Measurements from ENCODE around the gene FSTL1. TPM values are rescaled to one million over a fixed set of nuclear protein-coding genes. Genes with fewer than 3 reads are reported as not detected.
A peak's percentile ranks its signal among the peaks of the same experiment; 100 is the strongest.

FSTL1 gene
- total RNA-seq, 1 donor, result 2,074 TPM

DNA sequence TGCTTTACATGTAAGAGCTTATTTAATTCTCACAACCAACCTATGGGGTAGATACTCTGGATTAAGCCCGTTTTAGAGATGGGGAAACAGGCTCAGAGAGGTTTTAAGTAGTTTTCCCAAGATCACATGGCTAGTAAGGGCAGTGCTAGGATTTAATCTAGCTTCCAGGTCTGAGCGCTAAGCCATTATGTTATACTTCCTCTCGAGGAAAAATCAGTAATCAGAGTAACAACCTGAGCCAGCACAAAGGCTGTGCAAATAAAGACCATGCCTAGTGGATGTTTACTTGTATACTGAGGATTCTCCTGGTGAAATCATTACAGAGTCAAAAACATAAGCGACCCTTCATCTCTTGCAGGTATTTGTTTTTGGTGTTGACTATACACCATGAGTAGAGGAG, 9.0 kb downstream of the FSTL1 start:
- Histone ChIP-seq H3K4me2 (ENCODE audit: insufficient read depth, low read length) (no peak overlapping the region), H3K27ac (ENCODE audit: low read depth, low read length) (peak overlapping the region; percentile 87), H2AFZ (ENCODE audit: low read length) (no peak overlapping the region), H3K4me3 (ENCODE audit: insufficient read depth, low read length) (no peak overlapping the region), H3K36me3 (ENCODE audit: insufficient read depth, low read length) (peaks cover 88% of the 10 kb centered on the region), H4K20me1 (ENCODE audit: insufficient read depth, low read length) (peaks cover 88% of the 10 kb centered on the region), H3K4me1 (ENCODE audit: insufficient read depth, low read length) (peaks cover 90% of the 10 kb centered on the region), H3K27me3 (ENCODE audit: insufficient read depth, low read length) (no peaks in the 10 kb centered on the region), H3K9me3 (ENCODE audit: low read depth, low read length) (no peaks in the 10 kb centered on the region), H3K79me2 (ENCODE audit: insufficient read depth, low read length) (peaks cover 99% of the 10 kb centered on the region)
- TF ChIP-seq CTCF (IDR thresholded peaks at IDR 0.05; ENCODE audit: extremely low read depth, low read depth, low read length), result no peak
- no peak for DNase-seq (ENCODE audit: insufficient read length, low spot score, missing footprints)

- peaks cover 86% of the 10 kb centered on the region for H4K20me1 ChIP-seq (ENCODE audit: insufficient read depth, low read length)
- no peak for DNase-seq (ENCODE audit: insufficient read length, low spot score, missing footprints)
- H3K9me3 ChIP-seq (ENCODE audit: low read depth, low read length), result no peaks in the 10 kb centered on the region
- peaks cover 90% of the 10 kb centered on the region for H3K4me1 ChIP-seq (ENCODE audit: insufficient read depth, low read length)
- peak overlapping the region; percentile 21 for H3K4me2 ChIP-seq (ENCODE audit: insufficient read depth, low read length)
- H3K36me3 ChIP-seq (ENCODE audit: insufficient read depth, low read length), result peaks cover 80% of the 10 kb centered on the region
- no peak for TF ChIP-seq CTCF (IDR thresholded peaks at IDR 0.05; ENCODE audit: extremely low read depth, low read depth, low read length)
- no peaks in the 10 kb centered on the region for H3K27me3 ChIP-seq (ENCODE audit: insufficient read depth, low read length)
- H2AFZ ChIP-seq (ENCODE audit: low read length), result no peak overlapping the region
- H3K27ac ChIP-seq (ENCODE audit: low read depth, low read length), result peak overlapping the region; percentile 87
- no peak overlapping the region for H3K4me3 ChIP-seq (ENCODE audit: insufficient read depth, low read length)
- H3K79me2 ChIP-seq (ENCODE audit: insufficient read depth, low read length), result peaks cover 99% of the 10 kb centered on the region
These were observed 10.0 kb downstream of the FSTL1 start for GRCh38 chr3:120440762-120441161.

DNA sequence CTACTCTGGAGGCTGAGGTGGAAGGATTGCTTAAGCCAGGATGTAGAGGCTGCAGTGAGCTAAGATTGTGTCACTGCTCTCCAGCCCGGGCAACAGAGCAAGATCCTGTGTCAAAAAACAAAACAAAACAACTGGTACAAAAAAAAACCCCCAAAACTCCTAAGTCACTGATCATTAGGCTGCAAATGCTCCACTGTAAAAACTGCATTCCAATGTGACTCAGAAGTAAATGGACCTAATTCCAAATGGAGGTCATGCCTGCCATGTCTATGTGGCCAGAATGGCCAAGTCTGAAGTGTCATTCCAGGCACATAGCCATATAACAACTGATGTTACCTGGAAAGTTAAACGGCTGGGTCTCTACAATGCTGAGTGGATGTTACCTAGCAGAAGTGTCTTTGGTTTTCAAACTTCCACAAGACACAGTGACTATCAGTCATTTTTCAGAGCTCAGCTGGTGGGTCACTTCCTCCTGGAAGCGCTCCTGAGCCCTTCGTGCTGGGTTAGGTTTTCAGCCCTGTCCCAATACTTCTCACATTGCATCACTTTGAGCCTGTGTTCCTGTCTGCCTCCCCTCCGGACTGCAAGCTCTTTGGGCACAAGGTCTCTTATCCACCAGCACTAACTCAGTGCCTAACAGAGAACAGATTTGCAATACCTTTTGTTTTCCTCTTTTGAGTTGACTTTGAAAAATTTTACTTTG, 10.6 kb downstream of the FSTL1 start:
- Histone ChIP-seq H4K20me1 (ENCODE audit: insufficient read depth, low read length) (peaks cover 85% of the 10 kb centered on the region), H3K9me3 (ENCODE audit: low read depth, low read length) (no peaks in the 10 kb centered on the region), H3K79me2 (ENCODE audit: insufficient read depth, low read length) (peaks cover 99% of the 10 kb centered on the region), H3K4me1 (ENCODE audit: insufficient read depth, low read length) (peaks cover 90% of the 10 kb centered on the region), H3K4me2 (ENCODE audit: insufficient read depth, low read length) (peak overlapping the region; percentile 47), H3K36me3 (ENCODE audit: insufficient read depth, low read length) (peaks cover 74% of the 10 kb centered on the region), H3K27ac (ENCODE audit: low read depth, low read length) (peak overlapping the region; percentile 87), H3K27me3 (ENCODE audit: insufficient read depth, low read length) (no peaks in the 10 kb centered on the region), H3K4me3 (ENCODE audit: insufficient read depth, low read length) (no peak overlapping the region), H2AFZ (ENCODE audit: low read length) (no peak overlapping the region)
- no peak for TF ChIP-seq CTCF (IDR thresholded peaks at IDR 0.05; ENCODE audit: extremely low read depth, low read depth, low read length)
- no peak for DNase-seq (ENCODE audit: insufficient read length, low spot score, missing footprints)

DNA sequence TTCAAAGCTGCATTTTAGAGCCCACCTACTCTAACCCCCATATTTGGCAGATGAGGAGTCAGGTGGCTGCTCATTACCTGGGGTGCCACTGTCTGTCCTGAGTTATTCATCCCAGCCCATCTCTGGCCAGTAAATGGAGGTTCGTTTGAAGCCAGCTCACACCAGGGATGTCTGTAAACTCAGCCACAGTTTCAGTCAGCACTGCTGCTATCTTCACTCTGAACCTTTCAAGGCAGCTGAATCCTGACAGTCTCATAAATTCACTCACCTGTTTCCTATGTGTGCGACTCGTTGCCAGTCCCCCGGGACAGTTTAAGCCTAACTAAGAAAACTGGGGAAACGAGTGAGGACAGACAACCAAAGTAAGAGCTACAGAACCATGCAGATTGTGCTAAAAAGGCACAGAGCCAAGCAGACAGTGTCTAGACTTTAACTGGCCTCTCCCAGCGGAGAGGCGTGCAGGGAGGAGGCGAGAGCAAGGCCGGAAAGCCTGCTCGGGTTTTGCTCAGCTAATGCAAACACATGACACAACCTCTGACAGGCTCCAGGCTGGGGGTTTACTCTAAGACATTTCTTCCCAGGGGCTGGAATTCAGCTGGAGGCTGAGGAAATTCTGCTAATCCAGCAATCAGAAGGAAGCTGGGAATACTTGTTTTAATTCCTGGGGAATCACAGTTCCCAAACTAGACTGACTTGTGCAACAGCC, 12.0 kb downstream of the FSTL1 start:
- Histone ChIP-seq H3K9me3 (ENCODE audit: low read depth, low read length) (no peaks in the 10 kb centered on the region), H3K79me2 (ENCODE audit: insufficient read depth, low read length) (peaks cover 99% of the 10 kb centered on the region), H3K4me2 (ENCODE audit: insufficient read depth, low read length) (peak overlapping the region; percentile 47), H3K4me3 (ENCODE audit: insufficient read depth, low read length) (peak overlapping the region; percentile 6), H3K4me1 (ENCODE audit: insufficient read depth, low read length) (peaks cover 89% of the 10 kb centered on the region), H3K27ac (ENCODE audit: low read depth, low read length) (peak overlapping the region; percentile 87), H3K36me3 (ENCODE audit: insufficient read depth, low read length) (peaks cover 74% of the 10 kb centered on the region), H3K27me3 (ENCODE audit: insufficient read depth, low read length) (no peaks in the 10 kb centered on the region), H4K20me1 (ENCODE audit: insufficient read depth, low read length) (peaks cover 85% of the 10 kb centered on the region), H2AFZ (ENCODE audit: low read length) (no peak overlapping the region)
- TF ChIP-seq CTCF (IDR thresholded peaks at IDR 0.05; ENCODE audit: extremely low read depth, low read depth, low read length), result no peak
- no peak for DNase-seq (ENCODE audit: insufficient read length, low spot score, missing footprints)

Data from osteoblast (primary cell).